Lung (tissue), 12 donors: ENCODE results near the gene TOGARAM2. TPM values are rescaled to one million over a fixed set of nuclear protein-coding genes. Genes with fewer than 3 reads are reported as not detected.

Experiments
- ATAC-seq: fragments of 200-7000 bp; cut with Tn5 transposase; one replicate; pipeline ENCODE4 v1.9.1; 2020; ENCODE audit warnings: moderate number of reproducible peaks; ENCODE audit not compliant: insufficient read depth, low FRiP score
- DNase-seq, 3 donors: peaks; one replicate each; pipeline ENCODE4 v3.0.0-alpha.2; 2013 to 2017
- H3K27ac ChIP-seq, 2 donors: one replicate each; pipeline ENCODE4 v1.5.1; 2013; ENCODE audit warnings: mild to moderate bottlenecking in 2 of 2, moderate library complexity in 2 of 2, control low read depth in 1 of 2, inconsistent platforms in 1 of 2, low read depth in 1 of 2, low read length in 1 of 2
- H3K27me3 ChIP-seq, 3 donors: one replicate each; pipeline ENCODE4 v1.5.1; 2013; ENCODE audit warnings: low read length in 2 of 3; ENCODE audit not compliant: control insufficient read depth in 3 of 3, insufficient read depth in 3 of 3
- H3K36me3 ChIP-seq, 4 donors: one replicate each; pipeline ENCODE4 v1.5.1; 2013; ENCODE audit warnings: low read length in 4 of 4, mild to moderate bottlenecking in 1 of 4, moderate library complexity in 1 of 4; ENCODE audit not compliant: control insufficient read depth in 4 of 4, insufficient read depth in 4 of 4
- H3K4me1 ChIP-seq, 5 donors: one replicate each; pipeline ENCODE4 v1.5.1; 2013; ENCODE audit warnings: low read length in 5 of 5, mild to moderate bottlenecking in 2 of 5, moderate library complexity in 1 of 5; ENCODE audit not compliant: control insufficient read depth in 5 of 5, insufficient read depth in 5 of 5
- H3K4me3 ChIP-seq: one replicate; pipeline ENCODE4 v1.5.1; 2013; ENCODE audit warnings: mild to moderate bottlenecking, control low read depth, moderate library complexity
- H3K9ac ChIP-seq, 2 donors: one replicate each; pipeline ENCODE4 v1.5.1; 2013; ENCODE audit warnings: low read length in 2 of 2, control low read depth in 1 of 2; ENCODE audit not compliant: insufficient read depth in 1 of 2
- H3K9me3 ChIP-seq, 4 donors: one replicate each; pipeline ENCODE4 v1.5.1; 2013; ENCODE audit warnings: low read length in 3 of 4, mild to moderate bottlenecking in 1 of 4, moderate library complexity in 1 of 4; ENCODE audit not compliant: control insufficient read depth in 4 of 4, insufficient read depth in 3 of 4
- CTCF ChIP-seq: IDR thresholded peaks from 2 replicates; pipeline ENCODE4 v1.5.1; 2012; ENCODE audit warnings: mild to moderate bottlenecking; ENCODE audit errors: control extremely low read depth, extremely low read depth
- WGBS, 2 donors: extraction: QIAGEN DNeasy Blood & Tissue Kit; methylation state at CpG; one replicate each; pipeline ENCODE4 v1.1.7; 2013; 5-methylcytosine and 5-hydroxymethylcytosine counted together
- polyA plus RNA-seq, 2 donors: library from polyadenylated mRNA; stranded (reverse); fragments of 200-250 nt; gene quantifications; one replicate each; pipeline ENCODE4 v1.2.1, GENCODE V29; 2013
- total RNA-seq, 2 donors: library from RNA; depleted of rRNA in 1 of 2; stranded (reverse); fragments of >200 nt in 1 of 2; gene quantifications; one replicate each; pipeline ENCODE4 v1.2.1, GENCODE V29; 2014 to 2021
- donor health status: control.
- donor health status: control.
- donor health status: Bipolar disorder and iron deficiency.
- donor health status: healthy.
- donor health status: DM: yes; HTN: yes; CAD: no.

Gene TOGARAM2
- total and polyA plus RNA-seq, 4 donors: 7.0 to 19.8 (median 8.6) TPM

GRCh38 chr2:28994679-28995078 lies 13.6 kb downstream of the TOGARAM2 start:
- Histone ChIP-seq H3K27ac (no peak overlapping the region), H3K27me3 (no peaks in the 10 kb centered on the region), H3K36me3 (no peaks in the 10 kb centered on the region), H3K4me3 (no peak overlapping the region), H3K9me3 (no peaks in the 10 kb centered on the region), H3K9ac (no peak overlapping the region), H3K4me1 (peaks cover 0 to 14% (median 3%) of the 10 kb centered on the region in 5 donors)
- DNase-seq (no peak), ATAC-seq (no peak)
- TF ChIP-seq CTCF: no peak
- WGBS, 2 donors: 78 to 80% methylated on average over 7 of the region's 7 CpGs

GRCh38 chr2:28995765-28996750 lies 15.0 kb downstream of the TOGARAM2 start:
- WGBS, 2 donors: 75 to 76% methylated on average over 6 of the region's 6 CpGs
- TF ChIP-seq CTCF: no peak
- H3K9ac ChIP-seq: no peak overlapping the region
- H3K27ac ChIP-seq: no peak overlapping the region
- DNase-seq (no peak), ATAC-seq (no peak)
- H3K9me3 ChIP-seq: no peaks in the 10 kb centered on the region
- peaks cover 0 to 7% (median 2%) of the 10 kb centered on the region in 5 donors for H3K4me1 ChIP-seq
- H3K36me3 ChIP-seq: no peaks in the 10 kb centered on the region
- no peaks in the 10 kb centered on the region for H3K27me3 ChIP-seq
- H3K4me3 ChIP-seq: no peak overlapping the region

- Histone ChIP-seq H3K4me1 (peaks cover 0 to 2% (median 0%) of the 10 kb centered on the region in 5 donors), H3K27me3 (no peaks in the 10 kb centered on the region), H3K9ac (no peak overlapping the region), H3K36me3 (no peaks in the 10 kb centered on the region), H3K9me3 (no peaks in the 10 kb centered on the region), H3K4me3 (no peak overlapping the region), H3K27ac (no peak overlapping the region)
- 63 to 77% methylated on average over 12 of the region's 12 CpGs for WGBS, 2 donors
- no peak for TF ChIP-seq CTCF
- DNase-seq (peak; percentile 55 to 62 (median 61)), ATAC-seq (no peak)
Measured at GRCh38 chr2:28997237-28997846, 16.2 kb downstream of the TOGARAM2 start.
